HG03354 (cell line): Measurements from ENCODE around the gene CHMP4A.

ENCODE experiments used
- ATAC-seq: cut with Tn5 transposase; IDR thresholded peaks from one replicate; pipeline ENCODE4 v1.9.1; 2021; ENCODE audit warnings: mild to moderate bottlenecking; ENCODE audit not compliant: unreplicated experiment, poor library complexity, severe bottlenecking

Gene CHMP4A

GRCh38 chr14:24160850-24161804, 52.2 kb downstream of the CHMP4A start, which contains the start of gene IRF9:
Gene IRF9 (plus strand): TSS chr14:24161265. CDS start chr14:24162145, 880 bp downstream.
- peak; percentile 87 for ATAC-seq

GRCh38 chr14:24160499-24160849, 52.8 kb downstream of the CHMP4A start:
- ATAC-seq = no peak

- ATAC-seq = no peak
These were observed 53.4 kb downstream of the CHMP4A start for GRCh38 chr14:24159777-24160498.
